ENCODE data around the gene KCTD20. TPM values are rescaled to one million over a fixed set of nuclear protein-coding genes. Genes with fewer than 3 reads are reported as not detected.
A peak's percentile ranks its signal among the peaks of the same experiment; 100 is the strongest.

The KCTD20 gene
- total RNA-seq, 4 donors from 2014 or later, result 48.6 to 64.9 (median 51.8) TPM

DNA sequence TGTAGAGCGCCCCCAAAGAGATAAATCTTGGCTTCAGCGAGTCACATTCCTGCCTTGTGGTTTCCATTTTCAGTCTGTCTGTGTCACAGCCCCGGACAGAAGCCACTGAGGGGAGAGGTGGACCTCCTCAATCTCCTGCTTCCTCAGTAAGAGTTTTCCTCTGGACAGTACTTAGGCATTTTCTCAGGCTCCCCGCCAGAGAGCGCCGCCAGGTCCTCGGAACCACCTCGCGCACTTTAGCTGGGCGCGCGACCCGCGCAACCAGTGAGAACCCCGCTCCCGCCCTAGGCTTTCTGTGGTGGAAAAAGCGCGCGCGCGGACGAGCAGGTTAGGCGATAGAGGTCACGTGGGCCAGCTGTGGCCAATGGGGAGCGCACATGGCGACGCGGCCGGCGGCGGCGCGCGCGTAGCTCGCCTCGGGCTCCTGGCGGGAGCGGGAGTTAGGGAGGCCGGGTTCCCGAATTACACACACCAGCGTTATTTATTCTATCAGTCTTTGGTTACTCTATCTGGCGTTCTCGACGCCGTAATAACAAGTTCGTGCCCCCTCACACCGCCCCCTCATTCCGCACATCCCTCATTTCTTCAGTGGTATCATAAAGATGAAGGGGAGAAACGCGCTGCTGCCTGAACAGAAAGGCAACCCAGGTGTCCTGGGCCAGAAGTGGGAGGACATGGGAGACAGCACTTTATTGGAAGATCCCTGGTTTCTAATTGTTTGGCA lies 19.5 kb upstream of the KCTD20 start:
- H3K9me3 ChIP-seq, result no peaks in the 10 kb centered on the region
- peak overlapping the region; percentile 74 to 86 (median 84) for H3K27ac ChIP-seq
- TF ChIP-seq EP300 (IDR thresholded peaks at IDR 0.05) (peak; percentile 81 to 96), POLR2A (IDR thresholded peaks at IDR 0.05) (peak; percentile 34 to 77)
- TF ChIP-seq, protein P1, sequence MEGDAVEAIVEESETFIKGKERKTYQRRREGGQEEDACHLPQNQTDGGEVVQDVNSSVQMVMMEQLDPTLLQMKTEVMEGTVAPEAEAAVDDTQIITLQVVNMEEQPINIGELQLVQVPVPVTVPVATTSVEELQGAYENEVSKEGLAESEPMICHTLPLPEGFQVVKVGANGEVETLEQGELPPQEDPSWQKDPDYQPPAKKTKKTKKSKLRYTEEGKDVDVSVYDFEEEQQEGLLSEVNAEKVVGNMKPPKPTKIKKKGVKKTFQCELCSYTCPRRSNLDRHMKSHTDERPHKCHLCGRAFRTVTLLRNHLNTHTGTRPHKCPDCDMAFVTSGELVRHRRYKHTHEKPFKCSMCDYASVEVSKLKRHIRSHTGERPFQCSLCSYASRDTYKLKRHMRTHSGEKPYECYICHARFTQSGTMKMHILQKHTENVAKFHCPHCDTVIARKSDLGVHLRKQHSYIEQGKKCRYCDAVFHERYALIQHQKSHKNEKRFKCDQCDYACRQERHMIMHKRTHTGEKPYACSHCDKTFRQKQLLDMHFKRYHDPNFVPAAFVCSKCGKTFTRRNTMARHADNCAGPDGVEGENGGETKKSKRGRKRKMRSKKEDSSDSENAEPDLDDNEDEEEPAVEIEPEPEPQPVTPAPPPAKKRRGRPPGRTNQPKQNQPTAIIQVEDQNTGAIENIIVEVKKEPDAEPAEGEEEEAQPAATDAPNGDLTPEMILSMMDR (IDR thresholded peaks at IDR 0.05), result peak; percentile 59 to 88 (median 73)
- 0 to 1% methylated on average over 45 to 50 of the region's 51 CpGs for WGBS, 2 donors
- peak overlapping the region; percentile 30 to 53 (median 44) for H3K4me3 ChIP-seq
- peak; percentile 98 to 99 for DNase-seq (ENCODE audit: low spot score in 2 of 2)
- H3K4me1 ChIP-seq, result peaks cover 0 to 12% (median 2%) of the 10 kb centered on the region in 4 donors
- no peaks in the 10 kb centered on the region for H3K36me3 ChIP-seq
- no peaks in the 10 kb centered on the region for H3K27me3 ChIP-seq

DNA sequence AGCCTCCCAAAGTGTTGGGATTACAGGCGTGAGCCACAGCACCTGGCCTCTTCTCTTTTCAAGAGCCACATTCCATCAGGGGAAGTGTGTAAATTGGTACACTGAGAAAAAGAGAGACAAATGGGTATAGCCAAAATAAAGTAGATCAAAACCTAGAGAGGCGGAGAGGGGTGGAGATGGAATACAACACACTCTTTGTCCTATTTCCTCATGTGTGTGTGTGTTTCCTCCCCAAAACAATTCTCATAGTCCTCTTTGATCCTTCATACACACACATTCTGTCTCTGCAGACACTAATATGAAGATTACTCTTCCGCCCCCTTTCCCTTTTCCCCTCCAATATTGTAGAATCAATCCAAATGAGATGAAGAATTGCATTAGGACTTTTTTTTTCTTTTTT lies 16.2 kb upstream of the KCTD20 start:
- Histone ChIP-seq H3K27ac (no peak overlapping the region), H3K4me1 (peaks cover 0 to 12% (median 2%) of the 10 kb centered on the region in 4 donors), H3K27me3 (no peaks in the 10 kb centered on the region), H3K9me3 (no peaks in the 10 kb centered on the region), H3K36me3 (no peaks in the 10 kb centered on the region), H3K4me3 (no peak overlapping the region)
- no peak for DNase-seq (ENCODE audit: low spot score in 2 of 2)
- TF ChIP-seq EP300 (IDR thresholded peaks at IDR 0.05), result no peak
- no peak for TF ChIP-seq POLR2A (IDR thresholded peaks at IDR 0.05)
- TF ChIP-seq, protein P1 (IDR thresholded peaks at IDR 0.05), result no peak
- WGBS, 2 donors, result 85 to 87% methylated on average over 3 of the region's 3 CpGs

DNA sequence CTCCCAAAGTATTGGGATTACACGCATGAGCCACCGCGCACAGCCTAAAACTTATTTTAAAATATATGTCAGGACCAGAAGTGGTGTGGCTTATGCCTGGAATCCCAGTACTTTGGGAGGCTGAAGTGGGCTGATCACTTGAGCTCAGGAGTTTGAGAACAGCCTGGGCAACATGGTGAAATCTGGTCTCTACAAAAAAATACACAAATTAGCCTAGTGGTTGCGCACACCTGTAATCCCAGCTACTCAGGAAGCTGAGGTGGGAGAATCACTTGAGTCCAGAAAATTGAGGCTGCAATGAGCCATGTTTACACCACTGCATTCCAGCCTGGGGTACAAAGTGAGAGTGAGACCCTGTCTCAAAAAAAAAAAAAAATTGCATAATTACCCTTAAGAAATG lies 13.9 kb upstream of the KCTD20 start:
- Histone ChIP-seq H3K4me3 (no peak overlapping the region), H3K9me3 (no peaks in the 10 kb centered on the region), H3K27me3 (no peaks in the 10 kb centered on the region), H3K36me3 (no peaks in the 10 kb centered on the region), H3K27ac (no peak overlapping the region), H3K4me1 (peaks cover 0 to under 1% (median 0%) of the 10 kb centered on the region in 4 donors)
- DNase-seq (ENCODE audit: low spot score in 2 of 2), result no peak
- WGBS, 2 donors, result 54 to 100% methylated on average over 4 of the region's 4 CpGs
- TF ChIP-seq EP300 (IDR thresholded peaks at IDR 0.05), result no peak
- TF ChIP-seq, protein P1 (IDR thresholded peaks at IDR 0.05), result peak in 2 of 5 experiments; percentile 17 to 28

DNA sequence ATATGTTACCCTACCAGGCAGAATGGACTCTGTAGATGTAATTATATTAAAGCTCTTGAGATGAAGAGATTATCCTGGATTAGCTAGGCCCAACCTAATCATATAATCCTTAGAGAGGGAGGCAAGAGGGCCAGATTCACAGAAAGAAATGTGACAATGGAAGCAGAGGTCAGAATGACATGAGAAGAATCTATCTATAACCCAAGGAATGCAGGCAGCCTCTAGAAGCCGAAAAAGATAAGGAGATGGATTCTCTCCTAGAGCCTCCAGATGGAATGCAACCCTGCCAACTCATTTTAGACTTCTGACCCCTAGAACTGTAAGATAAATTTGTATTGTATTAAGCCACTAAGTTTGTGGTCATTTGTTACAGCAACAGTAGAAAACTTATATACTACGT lies 12.4 kb upstream of the KCTD20 start:
- H3K36me3 ChIP-seq, result no peaks in the 10 kb centered on the region
- 55 to 63% methylated on average over 2 of the region's 2 CpGs for WGBS, 2 donors
- no peak for DNase-seq (ENCODE audit: low spot score in 2 of 2)
- H3K27me3 ChIP-seq, result no peaks in the 10 kb centered on the region
- H3K4me3 ChIP-seq, result no peak overlapping the region
- H3K9me3 ChIP-seq, result no peaks in the 10 kb centered on the region
- no peak overlapping the region for H3K27ac ChIP-seq
- TF ChIP-seq POLR2A (IDR thresholded peaks at IDR 0.05) (no peak), EP300 (IDR thresholded peaks at IDR 0.05) (no peak)
- TF ChIP-seq, protein P1 (IDR thresholded peaks at IDR 0.05), result no peak
- no peaks in the 10 kb centered on the region for H3K4me1 ChIP-seq

DNA sequence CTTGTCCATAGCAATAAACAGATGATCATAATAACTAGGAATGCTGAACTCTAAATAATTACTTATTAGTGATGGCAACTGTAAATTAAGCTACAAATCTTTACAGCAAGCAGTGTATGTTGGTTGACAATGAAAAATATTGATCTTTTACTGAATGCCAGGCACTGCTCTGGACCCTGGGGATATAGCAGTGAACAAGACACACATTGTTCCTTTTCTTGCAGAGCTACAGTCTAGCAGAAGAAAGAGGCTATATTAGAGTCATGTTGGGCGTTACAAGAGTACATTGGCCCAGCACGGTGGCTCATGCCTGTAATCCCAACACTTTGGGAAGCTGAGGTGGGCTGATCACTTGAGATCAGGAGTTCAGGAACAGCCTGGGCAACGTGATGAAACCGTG lies 11.6 kb upstream of the KCTD20 start:
- no peak overlapping the region for H3K4me3 ChIP-seq
- DNase-seq (ENCODE audit: low spot score in 2 of 2), result no peak
- no peak overlapping the region for H3K27ac ChIP-seq
- no peaks in the 10 kb centered on the region for H3K4me1 ChIP-seq
- H3K9me3 ChIP-seq, result no peaks in the 10 kb centered on the region
- TF ChIP-seq, protein P1 (IDR thresholded peaks at IDR 0.05), result no peak
- TF ChIP-seq EP300 (IDR thresholded peaks at IDR 0.05) (no peak), POLR2A (IDR thresholded peaks at IDR 0.05) (no peak)
- no peaks in the 10 kb centered on the region for H3K36me3 ChIP-seq
- 62 to 68% methylated on average over 4 of the region's 4 CpGs for WGBS, 2 donors
- H3K27me3 ChIP-seq, result no peaks in the 10 kb centered on the region

All from tibial nerve (tissue), 4 donors.